IPS-18c (cell line): ENCODE measurements around the gene SYNGAP1.
A peak's percentile ranks its signal among the peaks of the same experiment; 100 is the strongest.

ENCODE experiments used
- H3K4me3 ChIP-seq: 2 replicates; pipeline ENCODE4 v1.7.0; 2013; ENCODE audit warnings: low read depth, mild to moderate bottlenecking, low read length, moderate library complexity; ENCODE audit not compliant: insufficient read depth
- H3K9me3 ChIP-seq: one replicate; pipeline ENCODE4 v1.6.1; 2013; ENCODE audit warnings: mild to moderate bottlenecking, low read length, moderate library complexity; ENCODE audit not compliant: control insufficient read depth, insufficient read depth

The SYNGAP1 gene

GRCh38 chr6:33416386-33417127 is 3.3 kb upstream of the SYNGAP1 start:
- H3K4me3 ChIP-seq = peak overlapping the region; percentile 91
- H3K9me3 ChIP-seq = no peaks in the 10 kb centered on the region

- H3K4me3 ChIP-seq = peak overlapping the region; percentile 91
- H3K9me3 ChIP-seq = no peaks in the 10 kb centered on the region
These were observed 2.5 kb upstream of the SYNGAP1 start for GRCh38 chr6:33417128-33417902.

- Histone ChIP-seq H3K9me3 (no peaks in the 10 kb centered on the region), H3K4me3 (peak within 1 kb of the TSS; percentile 91)
These were observed 1.8 kb upstream of the SYNGAP1 start, which contains the start of gene CUTA for GRCh38 chr6:33417903-33418689. Gene CUTA (minus strand): TSS chr6:33418107. CDS start chr6:33418000, 107 bp downstream.

- H3K9me3 ChIP-seq = no peaks in the 10 kb centered on the region
- H3K4me3 ChIP-seq = peak overlapping the region; percentile 68
These were observed 1.1 kb upstream of the SYNGAP1 start for GRCh38 chr6:33418690-33419291.

GRCh38 chr6:33420491-33421343 is 852 bp downstream of the SYNGAP1 start:
- Histone ChIP-seq H3K9me3 (no peaks in the 10 kb centered on the region), H3K4me3 (peak overlapping the region; percentile 51)

GRCh38 chr6:33421344-33421643 is 1.4 kb downstream of the SYNGAP1 start:
- H3K9me3 ChIP-seq = no peaks in the 10 kb centered on the region
- H3K4me3 ChIP-seq = no peak overlapping the region

GRCh38 chr6:33423777-33424176 is 3.9 kb downstream of the SYNGAP1 start:
- no peaks in the 10 kb centered on the region for H3K9me3 ChIP-seq
- no peak overlapping the region for H3K4me3 ChIP-seq

GRCh38 chr6:33424855-33425667 is 5.2 kb downstream of the SYNGAP1 start:
- Histone ChIP-seq H3K4me3 (peak overlapping the region; percentile 49), H3K9me3 (no peaks in the 10 kb centered on the region)

- no peaks in the 10 kb centered on the region for H3K9me3 ChIP-seq
- H3K4me3 ChIP-seq = peak overlapping the region; percentile 49
These were observed 6.1 kb downstream of the SYNGAP1 start for GRCh38 chr6:33425668-33426577.

- Histone ChIP-seq H3K9me3 (no peaks in the 10 kb centered on the region), H3K4me3 (peak overlapping the region; percentile 74)
These were observed 7.0 kb downstream of the SYNGAP1 start for GRCh38 chr6:33426590-33427511.

- H3K9me3 ChIP-seq = no peaks in the 10 kb centered on the region
- peak overlapping the region; percentile 74 for H3K4me3 ChIP-seq
These were observed 7.8 kb downstream of the SYNGAP1 start for GRCh38 chr6:33427585-33428223.

GRCh38 chr6:33428224-33428965 is 8.5 kb downstream of the SYNGAP1 start:
- no peaks in the 10 kb centered on the region for H3K9me3 ChIP-seq
- H3K4me3 ChIP-seq = peak overlapping the region; percentile 49
